HEK293 (cell line): Measurements from ENCODE around the gene WDR35.

Experiments
- CTCF ChIA-PET: fragments of 350-600 bp; formaldehyde crosslinking; extraction: SDS; loops from one replicate; lab custom pipeline; 2021; ENCODE audit warnings: antibody characterized with exemption; lab: Yijun Ruan, JAX
- POLR2A ChIA-PET: fragments of 300-600 bp; formaldehyde crosslinking; extraction: SDS; loops from one replicate; lab custom pipeline; 2020; ENCODE audit warnings: antibody characterized with exemption, inconsistent platforms; lab: Yijun Ruan, JAX
- H3K27ac ChIP-seq: fragments of 200-500 bp; sonication (Bioruptor generic); 2 replicates; pipeline ENCODE4 v1.5.1; 2014; ENCODE audit warnings: low read depth, low read length, control low read depth, inconsistent platforms; ENCODE audit errors: extremely low read depth
- H3K36me3 ChIP-seq, 2 experiments: fragments of 200-500 bp in 1 of 2; sonication (Bioruptor generic) in 1 of 2; 1 replicate in 1 of 2; 2 replicates in 1 of 2; pipeline ENCODE4 v1.5.1; 2014 to 2017; ENCODE audit warnings: inconsistent platforms in 2 of 2, low read length in 2 of 2; ENCODE audit not compliant: control insufficient read depth in 2 of 2, insufficient read depth in 1 of 2
- H3K4me1 ChIP-seq: fragments of 200-500 bp; sonication (Bioruptor generic); 2 replicates; pipeline ENCODE4 v1.5.1; 2014; ENCODE audit warnings: mild to moderate bottlenecking, low read length, inconsistent platforms; ENCODE audit not compliant: control insufficient read depth, insufficient read depth
- H3K4me3 ChIP-seq: 2 replicates; pipeline ENCODE4 v1.5.1; 2011; ENCODE audit warnings: low read depth, mild to moderate bottlenecking, control low read depth, low read length, moderate library complexity
- H3K9me3 ChIP-seq: fragments of 200-500 bp; sonication (Bioruptor generic); 2 replicates; pipeline ENCODE4 v1.5.1; 2014; ENCODE audit warnings: low read depth, low read length, inconsistent platforms; ENCODE audit not compliant: control insufficient read depth, insufficient read depth
- BCL11A ChIP-seq: fragments of 450-650 bp; formaldehyde crosslinking; IDR thresholded peaks from 2 replicates; pipeline ENCODE4 v1.5.1; 2016; ENCODE audit warnings: low read depth, missing biosample characterization, missing genetic modification characterization
- IKZF3 ChIP-seq: fragments of 450-650 bp; IDR thresholded peaks from 2 replicates; pipeline ENCODE4 v1.5.0; 2018; ENCODE audit warnings: missing biosample characterization, mild to moderate bottlenecking, missing genetic modification characterization, moderate library complexity
- KLF1 ChIP-seq: fragments of 450-650 bp; formaldehyde crosslinking; IDR thresholded peaks from 2 replicates; pipeline ENCODE4 v1.5.1; 2016; ENCODE audit warnings: missing biosample characterization, missing genetic modification characterization
- WT1 ChIP-seq: fragments of 450-650 bp; formaldehyde crosslinking; IDR thresholded peaks from 2 replicates; pipeline ENCODE4 v1.5.1; 2016; ENCODE audit warnings: missing biosample characterization, missing genetic modification characterization
- ZBTB7A ChIP-seq: fragments of 450-650 bp; formaldehyde crosslinking; IDR thresholded peaks from 2 replicates; pipeline ENCODE4 v1.5.1; 2016; ENCODE audit warnings: low read depth, missing biosample characterization, missing genetic modification characterization
- ZNF169 ChIP-seq: fragments of 450-650 bp; formaldehyde crosslinking; IDR thresholded peaks from 2 replicates; pipeline ENCODE4 v1.5.1; 2016; ENCODE audit warnings: missing biosample characterization, missing genetic modification characterization
- ZNF175 ChIP-seq: fragments of 450-650 bp; formaldehyde crosslinking; IDR thresholded peaks from 2 replicates; pipeline ENCODE4 v1.5.1; 2016; ENCODE audit warnings: missing biosample characterization, missing genetic modification characterization
- ZNF416 ChIP-seq: fragments of 450-650 bp; formaldehyde crosslinking; IDR thresholded peaks from 2 replicates; pipeline ENCODE4 v1.5.1; 2016; ENCODE audit warnings: missing biosample characterization, missing genetic modification characterization
- ZNF510 ChIP-seq: fragments of 450-650 bp; formaldehyde crosslinking; IDR thresholded peaks from 2 replicates; pipeline ENCODE4 v1.5.1; 2018; ENCODE audit warnings: mild to moderate bottlenecking, missing genetic modification characterization, missing biosample characterization; ENCODE audit not compliant: insufficient replicate concordance
- ZNF571 ChIP-seq: fragments of 450-650 bp; formaldehyde crosslinking; IDR thresholded peaks from 2 replicates; pipeline ENCODE4 v1.5.0; 2017; ENCODE audit warnings: missing biosample characterization, missing genetic modification characterization
- ZNF623 ChIP-seq: fragments of 450-650 bp; formaldehyde crosslinking; IDR thresholded peaks from 2 replicates; pipeline ENCODE4 v1.5.1; 2016; ENCODE audit warnings: missing biosample characterization, missing genetic modification characterization
- ZNF670 ChIP-seq: fragments of 450-650 bp; formaldehyde crosslinking; IDR thresholded peaks from 2 replicates; pipeline ENCODE4 v1.5.1; 2016; ENCODE audit warnings: missing biosample characterization, missing genetic modification characterization, low read depth
- ZNF707 ChIP-seq: fragments of 450-650 bp; formaldehyde crosslinking; IDR thresholded peaks from 2 replicates; pipeline ENCODE4 v1.5.1; 2016; ENCODE audit warnings: missing biosample characterization, missing genetic modification characterization
- ZXDB ChIP-seq: fragments of 450-650 bp; formaldehyde crosslinking; IDR thresholded peaks from 2 replicates; pipeline ENCODE4 v1.5.1; 2016; ENCODE audit warnings: missing biosample characterization, missing genetic modification characterization
- TF ChIP-seq, protein P1 (sequence below): fragments of 450-650 bp; formaldehyde crosslinking; IDR thresholded peaks from 2 replicates; pipeline ENCODE4 v1.5.1; 2016; ENCODE audit warnings: missing biosample characterization, missing genetic modification characterization
- TF ChIP-seq, protein P2 (sequence below): fragments of 450-650 bp; formaldehyde crosslinking; optimal IDR thresholded peaks from 2 replicates; pipeline ENCODE3; 2016; ENCODE audit warnings: missing biosample characterization, mild to moderate bottlenecking, missing genetic modification characterization
- TF ChIP-seq, protein P3 (sequence below): fragments of 450-650 bp; formaldehyde crosslinking; IDR thresholded peaks from 2 replicates; pipeline ENCODE4 v1.5.1; 2016; ENCODE audit warnings: missing biosample characterization, missing genetic modification characterization
- TF ChIP-seq, protein P4 (sequence below): fragments of 450-650 bp; formaldehyde crosslinking; IDR thresholded peaks from 2 replicates; pipeline ENCODE4 v1.5.1; 2016; ENCODE audit warnings: missing biosample characterization, missing genetic modification characterization, low read depth
- TF ChIP-seq, protein P5 (sequence below): fragments of 450-650 bp; formaldehyde crosslinking; conservative IDR thresholded peaks from 2 replicates; pipeline ENCODE4 v1.5.1; 2016; ENCODE audit warnings: low read depth, missing biosample characterization, missing genetic modification characterization

Gene WDR35

DNA sequence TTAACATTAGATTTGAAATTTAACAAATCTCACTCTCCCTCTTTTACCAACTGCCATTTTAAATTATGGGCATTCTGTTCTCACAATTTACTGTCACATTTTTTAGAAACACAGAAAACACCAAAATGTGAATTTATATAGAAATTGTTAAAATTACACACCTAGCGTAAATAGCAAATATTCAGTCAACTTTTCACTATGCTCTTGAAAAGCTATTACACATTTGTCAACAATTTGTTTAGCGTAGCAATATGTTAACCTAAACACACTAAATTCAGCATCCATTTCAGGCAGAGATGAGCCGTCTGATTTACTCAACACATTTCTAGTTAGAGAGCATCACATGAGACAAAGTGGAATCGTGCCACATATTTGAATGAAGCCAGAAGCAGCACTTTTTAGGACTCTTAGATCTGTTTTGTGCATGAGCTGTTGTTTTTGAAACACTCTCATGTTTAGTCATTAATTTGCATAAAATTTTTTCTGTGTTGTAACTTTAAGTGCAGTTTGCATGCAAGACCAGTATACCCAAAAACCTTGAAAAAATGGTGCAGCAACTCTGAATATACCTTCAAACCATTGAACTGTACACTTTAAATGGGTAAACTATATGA, 96.3 kb downstream of the WDR35 start:
- no peak overlapping the region for H3K4me3 ChIP-seq
- H3K4me1 ChIP-seq, result peaks cover 13% of the 10 kb centered on the region
- CTCF ChIA-PET, result interaction anchor here (0.7 kb wide), 1 partner anchor 7 kb away, joined by 5 read pairs; no protein-coding TSS in a partner anchor
- POLR2A ChIA-PET, result no interaction called here
- TF ChIP-seq, protein P1, sequence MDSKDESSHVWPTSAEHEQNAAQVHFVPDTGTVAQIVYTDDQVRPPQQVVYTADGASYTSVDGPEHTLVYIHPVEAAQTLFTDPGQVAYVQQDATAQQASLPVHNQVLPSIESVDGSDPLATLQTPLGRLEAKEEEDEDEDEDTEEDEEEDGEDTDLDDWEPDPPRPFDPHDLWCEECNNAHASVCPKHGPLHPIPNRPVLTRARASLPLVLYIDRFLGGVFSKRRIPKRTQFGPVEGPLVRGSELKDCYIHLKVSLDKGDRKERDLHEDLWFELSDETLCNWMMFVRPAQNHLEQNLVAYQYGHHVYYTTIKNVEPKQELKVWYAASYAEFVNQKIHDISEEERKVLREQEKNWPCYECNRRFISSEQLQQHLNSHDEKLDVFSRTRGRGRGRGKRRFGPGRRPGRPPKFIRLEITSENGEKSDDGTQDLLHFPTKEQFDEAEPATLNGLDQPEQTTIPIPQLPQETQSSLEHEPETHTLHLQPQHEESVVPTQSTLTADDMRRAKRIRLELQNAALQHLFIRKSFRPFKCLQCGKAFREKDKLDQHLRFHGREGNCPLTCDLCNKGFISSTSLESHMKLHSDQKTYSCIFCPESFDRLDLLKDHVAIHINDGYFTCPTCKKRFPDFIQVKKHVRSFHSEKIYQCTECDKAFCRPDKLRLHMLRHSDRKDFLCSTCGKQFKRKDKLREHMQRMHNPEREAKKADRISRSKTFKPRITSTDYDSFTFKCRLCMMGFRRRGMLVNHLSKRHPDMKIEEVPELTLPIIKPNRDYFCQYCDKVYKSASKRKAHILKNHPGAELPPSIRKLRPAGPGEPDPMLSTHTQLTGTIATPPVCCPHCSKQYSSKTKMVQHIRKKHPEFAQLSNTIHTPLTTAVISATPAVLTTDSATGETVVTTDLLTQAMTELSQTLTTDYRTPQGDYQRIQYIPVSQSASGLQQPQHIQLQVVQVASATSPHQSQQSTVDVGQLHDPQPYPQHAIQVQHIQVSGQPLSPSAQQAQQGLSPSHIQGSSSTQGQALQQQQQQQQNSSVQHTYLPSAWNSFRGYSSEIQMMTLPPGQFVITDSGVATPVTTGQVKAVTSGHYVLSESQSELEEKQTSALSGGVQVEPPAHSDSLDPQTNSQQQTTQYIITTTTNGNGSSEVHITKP (tag by site-specific recombination), result no peak
- no peak for TF ChIP-seq WT1 (tag by site-specific recombination)
- TF ChIP-seq ZNF510 (tag by site-specific recombination), result no peak
- TF ChIP-seq ZNF707 (tag by site-specific recombination), result no peak
- TF ChIP-seq BCL11A (tag by site-specific recombination), result no peak
- TF ChIP-seq ZNF175 (tag by site-specific recombination), result no peak
- no peak for TF ChIP-seq IKZF3 (tag by site-specific recombination)
- TF ChIP-seq KLF1, result no peak
- TF ChIP-seq, protein P2, sequence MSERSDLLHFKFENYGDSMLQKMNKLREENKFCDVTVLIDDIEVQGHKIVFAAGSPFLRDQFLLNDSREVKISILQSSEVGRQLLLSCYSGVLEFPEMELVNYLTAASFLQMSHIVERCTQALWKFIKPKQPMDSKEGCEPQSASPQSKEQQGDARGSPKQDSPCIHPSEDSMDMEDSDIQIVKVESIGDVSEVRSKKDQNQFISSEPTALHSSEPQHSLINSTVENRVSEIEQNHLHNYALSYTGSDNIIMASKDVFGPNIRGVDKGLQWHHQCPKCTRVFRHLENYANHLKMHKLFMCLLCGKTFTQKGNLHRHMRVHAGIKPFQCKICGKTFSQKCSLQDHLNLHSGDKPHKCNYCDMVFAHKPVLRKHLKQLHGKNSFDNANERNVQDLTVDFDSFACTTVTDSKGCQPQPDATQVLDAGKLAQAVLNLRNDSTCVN (tag by site-specific recombination), result no peak
- TF ChIP-seq ZXDB (tag by site-specific recombination), result no peak
- TF ChIP-seq ZNF416 (tag by site-specific recombination), result no peak
- TF ChIP-seq ZNF571 (tag by site-specific recombination), result no peak
- no peak for TF ChIP-seq ZBTB7A (tag by site-specific recombination)
- TF ChIP-seq, protein P3, sequence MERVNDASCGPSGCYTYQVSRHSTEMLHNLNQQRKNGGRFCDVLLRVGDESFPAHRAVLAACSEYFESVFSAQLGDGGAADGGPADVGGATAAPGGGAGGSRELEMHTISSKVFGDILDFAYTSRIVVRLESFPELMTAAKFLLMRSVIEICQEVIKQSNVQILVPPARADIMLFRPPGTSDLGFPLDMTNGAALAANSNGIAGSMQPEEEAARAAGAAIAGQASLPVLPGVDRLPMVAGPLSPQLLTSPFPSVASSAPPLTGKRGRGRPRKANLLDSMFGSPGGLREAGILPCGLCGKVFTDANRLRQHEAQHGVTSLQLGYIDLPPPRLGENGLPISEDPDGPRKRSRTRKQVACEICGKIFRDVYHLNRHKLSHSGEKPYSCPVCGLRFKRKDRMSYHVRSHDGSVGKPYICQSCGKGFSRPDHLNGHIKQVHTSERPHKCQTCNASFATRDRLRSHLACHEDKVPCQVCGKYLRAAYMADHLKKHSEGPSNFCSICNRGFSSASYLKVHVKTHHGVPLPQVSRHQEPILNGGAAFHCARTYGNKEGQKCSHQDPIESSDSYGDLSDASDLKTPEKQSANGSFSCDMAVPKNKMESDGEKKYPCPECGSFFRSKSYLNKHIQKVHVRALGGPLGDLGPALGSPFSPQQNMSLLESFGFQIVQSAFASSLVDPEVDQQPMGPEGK (tag by site-specific recombination), result no peak
- TF ChIP-seq, protein P4, sequence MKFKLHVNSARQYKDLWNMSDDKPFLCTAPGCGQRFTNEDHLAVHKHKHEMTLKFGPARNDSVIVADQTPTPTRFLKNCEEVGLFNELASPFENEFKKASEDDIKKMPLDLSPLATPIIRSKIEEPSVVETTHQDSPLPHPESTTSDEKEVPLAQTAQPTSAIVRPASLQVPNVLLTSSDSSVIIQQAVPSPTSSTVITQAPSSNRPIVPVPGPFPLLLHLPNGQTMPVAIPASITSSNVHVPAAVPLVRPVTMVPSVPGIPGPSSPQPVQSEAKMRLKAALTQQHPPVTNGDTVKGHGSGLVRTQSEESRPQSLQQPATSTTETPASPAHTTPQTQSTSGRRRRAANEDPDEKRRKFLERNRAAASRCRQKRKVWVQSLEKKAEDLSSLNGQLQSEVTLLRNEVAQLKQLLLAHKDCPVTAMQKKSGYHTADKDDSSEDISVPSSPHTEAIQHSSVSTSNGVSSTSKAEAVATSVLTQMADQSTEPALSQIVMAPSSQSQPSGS (tag by site-specific recombination), result no peak
- no peak for TF ChIP-seq ZNF623 (tag by site-specific recombination)
- TF ChIP-seq, protein P5, sequence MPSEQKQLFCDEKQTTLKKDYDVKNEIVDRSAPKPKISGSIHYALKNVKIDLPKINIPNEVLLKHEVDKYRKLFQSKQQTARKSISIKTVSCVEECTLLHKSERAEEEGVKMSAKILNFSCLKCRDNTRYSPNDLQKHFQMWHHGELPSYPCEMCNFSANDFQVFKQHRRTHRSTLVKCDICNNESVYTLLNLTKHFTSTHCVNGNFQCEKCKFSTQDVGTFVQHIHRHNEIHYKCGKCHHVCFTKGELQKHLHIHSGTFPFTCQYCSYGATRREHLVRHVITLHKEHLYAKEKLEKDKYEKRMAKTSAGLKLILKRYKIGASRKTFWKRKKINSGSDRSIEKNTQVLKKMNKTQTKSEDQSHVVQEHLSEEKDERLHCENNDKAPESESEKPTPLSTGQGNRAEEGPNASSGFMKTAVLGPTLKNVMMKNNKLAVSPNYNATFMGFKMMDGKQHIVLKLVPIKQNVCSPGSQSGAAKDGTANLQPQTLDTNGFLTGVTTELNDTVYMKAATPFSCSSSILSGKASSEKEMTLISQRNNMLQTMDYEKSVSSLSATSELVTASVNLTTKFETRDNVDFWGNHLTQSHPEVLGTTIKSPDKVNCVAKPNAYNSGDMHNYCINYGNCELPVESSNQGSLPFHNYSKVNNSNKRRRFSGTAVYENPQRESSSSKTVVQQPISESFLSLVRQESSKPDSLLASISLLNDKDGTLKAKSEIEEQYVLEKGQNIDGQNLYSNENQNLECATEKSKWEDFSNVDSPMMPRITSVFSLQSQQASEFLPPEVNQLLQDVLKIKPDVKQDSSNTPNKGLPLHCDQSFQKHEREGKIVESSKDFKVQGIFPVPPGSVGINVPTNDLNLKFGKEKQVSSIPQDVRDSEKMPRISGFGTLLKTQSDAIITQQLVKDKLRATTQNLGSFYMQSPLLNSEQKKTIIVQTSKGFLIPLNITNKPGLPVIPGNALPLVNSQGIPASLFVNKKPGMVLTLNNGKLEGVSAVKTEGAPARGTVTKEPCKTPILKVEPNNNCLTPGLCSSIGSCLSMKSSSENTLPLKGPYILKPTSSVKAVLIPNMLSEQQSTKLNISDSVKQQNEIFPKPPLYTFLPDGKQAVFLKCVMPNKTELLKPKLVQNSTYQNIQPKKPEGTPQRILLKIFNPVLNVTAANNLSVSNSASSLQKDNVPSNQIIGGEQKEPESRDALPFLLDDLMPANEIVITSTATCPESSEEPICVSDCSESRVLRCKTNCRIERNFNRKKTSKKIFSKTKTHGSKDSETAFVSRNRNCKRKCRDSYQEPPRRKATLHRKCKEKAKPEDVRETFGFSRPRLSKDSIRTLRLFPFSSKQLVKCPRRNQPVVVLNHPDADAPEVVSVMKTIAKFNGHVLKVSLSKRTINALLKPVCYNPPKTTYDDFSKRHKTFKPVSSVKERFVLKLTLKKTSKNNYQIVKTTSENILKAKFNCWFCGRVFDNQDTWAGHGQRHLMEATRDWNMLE, result no peak
- no peak for TF ChIP-seq ZNF169 (tag by site-specific recombination)
- no peak for TF ChIP-seq ZNF670 (tag by site-specific recombination)
- H3K36me3 ChIP-seq, result no peaks in the 10 kb centered on the region
- no peak overlapping the region for H3K27ac ChIP-seq
- H3K9me3 ChIP-seq, result no peaks in the 10 kb centered on the region
